HCT116 (cell line): ENCODE measurements around the gene CRIP1. TPM values are rescaled to one million over a fixed set of nuclear protein-coding genes. Genes with fewer than 3 reads are reported as not detected.

Experiments
- ATAC-seq: fragments of 200-7000 bp; cut with Tn5 transposase; 2 replicates; pipeline ENCODE4 v1.9.1; 2020; ENCODE audit warnings: mild to moderate bottlenecking, moderate library complexity
- BruUV-seq: library from RNA; stranded (reverse); fragments of 400-500 nt; replicated peaks from 2 replicates; lab custom pipeline; 2021; lab: Mats Ljungman, UMichigan
- CTCF ChIA-PET: fragments of 300-600 bp; sonication (Branson Sonifier 250); formaldehyde crosslinking; loops from one replicate; lab custom pipeline; 2021; ENCODE audit warnings: antibody characterized with exemption; lab: Charles Lee
- POLR2A ChIA-PET: fragments of 300-600, 350-600 bp; sonication (Branson Sonifier 250); formaldehyde crosslinking; loops from one replicate; lab custom pipeline; 2021; ENCODE audit warnings: antibody characterized with exemption; lab: Charles Lee
- RAD21 ChIA-PET, 2 experiments: fragments of 300-600 bp; sonication (Branson Sonifier 250); formaldehyde crosslinking; loops; one replicate each; lab custom pipeline; 2023; ENCODE audit warnings: low total read pairs in 2 of 2; ENCODE audit not compliant: uncharacterized antibody in 2 of 2, unreplicated experiment in 2 of 2, low non-redundant PET in 1 of 2; lab: Charles Lee
- DNase-seq: peaks from one replicate; pipeline ENCODE4 v3.0.0-alpha.2; 2010; ENCODE audit warnings: low read depth, low spot score
- H2AFZ ChIP-seq: fragments of 200-600 bp; shearing (Covaris generic), sonication (generic); 2 replicates; pipeline ENCODE4 v1.6.1; 2017; ENCODE audit warnings: low read depth, mixed run types, mixed read lengths, antibody characterized with exemption, low read length; ENCODE audit not compliant: poor library complexity, severe bottlenecking
- H3K27ac ChIP-seq: 2 replicates; pipeline ENCODE4 v1.5.1; 2012; ENCODE audit warnings: low read depth, low read length
- H3K27me3 ChIP-seq: fragments of 200-600 bp; sonication (generic); 2 replicates; pipeline ENCODE4 v1.6.1; 2016; ENCODE audit warnings: mixed run types, low read length, mixed read lengths; ENCODE audit not compliant: insufficient read depth
- H3K36me3 ChIP-seq, 2 experiments: fragments of 200-500 bp in 1 of 2; fragments of 200-600 bp in 1 of 2; sonication (Bioruptor generic) in 1 of 2; sonication (generic) in 1 of 2; 2 replicates each; pipeline versions ENCODE4 v1.5.1 to v1.6.1; 2014 to 2016; ENCODE audit warnings: low read length in 2 of 2, inconsistent platforms in 1 of 2, mixed read lengths in 1 of 2, mixed run types in 1 of 2; ENCODE audit not compliant: insufficient read depth in 2 of 2, control insufficient read depth in 1 of 2
- H3K4me1 ChIP-seq, 2 experiments: fragments of 200-600 bp in 1 of 2; sonication (generic) in 1 of 2; 2 replicates each; pipeline versions ENCODE4 v1.5.1 to v1.6.1; 2012 to 2017; ENCODE audit warnings: low read length in 2 of 2, inconsistent platforms in 1 of 2, mild to moderate bottlenecking in 1 of 2, mixed read lengths in 1 of 2, mixed run types in 1 of 2, moderate library complexity in 1 of 2; ENCODE audit not compliant: insufficient read depth in 2 of 2, control insufficient read depth in 1 of 2
- H3K4me2 ChIP-seq: fragments of 200-600 bp; sonication (generic); 2 replicates; pipeline ENCODE4 v1.6.1; 2017; ENCODE audit warnings: mixed run types, low read length, mixed read lengths
- H3K4me3 ChIP-seq, 2 experiments: fragments of 200-600 bp in 1 of 2; sonication (generic) in 1 of 2; replicated peaks in 1 of 2; 2 replicates each; pipeline ENCODE4 v1.5.1; 2011 to 2016; ENCODE audit warnings: low read length in 2 of 2, control low read depth in 1 of 2, low read depth in 1 of 2, mild to moderate bottlenecking in 1 of 2, mixed read lengths in 1 of 2, mixed run types in 1 of 2
- H3K79me2 ChIP-seq: fragments of 200-600 bp; sonication (generic); 2 replicates; pipeline ENCODE4 v1.6.1; 2017; ENCODE audit warnings: mild to moderate bottlenecking, mixed run types, low read length, moderate library complexity, mixed read lengths; ENCODE audit not compliant: insufficient read depth
- H3K9ac ChIP-seq: fragments of 200-600 bp; sonication (generic); 2 replicates; pipeline ENCODE4 v1.6.1; 2016; ENCODE audit warnings: low read length, mixed read lengths
- H3K9me2 ChIP-seq: fragments of 200-600 bp; sonication (generic), shearing (Covaris generic); 2 replicates; pipeline ENCODE4 v1.6.1; 2017; ENCODE audit warnings: mixed run types, mild to moderate bottlenecking, moderate library complexity; ENCODE audit not compliant: insufficient read depth
- H3K9me3 ChIP-seq, 2 experiments: fragments of 200-500 bp in 1 of 2; fragments of 200-600 bp in 1 of 2; sonication (Bioruptor generic) in 1 of 2; sonication (generic) in 1 of 2; 2 replicates each; pipeline ENCODE4 v1.6.1; 2014 to 2017; ENCODE audit warnings: low read length in 2 of 2, mixed read lengths in 2 of 2, inconsistent platforms in 1 of 2, low read depth in 1 of 2, mild to moderate bottlenecking in 1 of 2, mixed run types in 1 of 2, moderate library complexity in 1 of 2; ENCODE audit not compliant: control insufficient read depth in 1 of 2, insufficient read depth in 1 of 2
- H4K20me1 ChIP-seq: fragments of 200-600 bp; sonication (generic), shearing (Covaris generic); 2 replicates; pipeline ENCODE4 v1.6.1; 2017; ENCODE audit warnings: mixed run types, mild to moderate bottlenecking, moderate library complexity; ENCODE audit not compliant: insufficient read depth
- CBX3 ChIP-seq: IDR thresholded peaks from 2 replicates; pipeline ENCODE4 v1.6.1; 2012; ENCODE audit warnings: low read depth
- CEBPB ChIP-seq: IDR thresholded peaks from 2 replicates; pipeline ENCODE4 v1.6.1; 2012; ENCODE audit warnings: low read depth
- EGR1 ChIP-seq: IDR thresholded peaks from 2 replicates; pipeline ENCODE4 v1.6.1; 2012; ENCODE audit warnings: low read depth
- ELF1 ChIP-seq: IDR thresholded peaks from 2 replicates; pipeline ENCODE4 v1.6.1; 2012; ENCODE audit warnings: low read depth, borderline replicate concordance
- EZH2 ChIP-seq: fragments of 200-600 bp; sonication (generic); IDR thresholded peaks from 2 replicates; pipeline ENCODE4 v1.6.1; 2017; ENCODE audit warnings: antibody characterized with exemption, mixed run types
- EZH2phosphoT487 ChIP-seq: fragments of 200-600 bp; IDR thresholded peaks from 2 replicates; pipeline ENCODE4 v1.6.1; 2018; ENCODE audit warnings: antibody characterized with exemption, borderline replicate concordance
- FOSL1 ChIP-seq: IDR thresholded peaks from 2 replicates; pipeline ENCODE4 v1.6.1; 2012; ENCODE audit warnings: low read depth
- JUND ChIP-seq: IDR thresholded peaks from 2 replicates; pipeline ENCODE4 v1.6.1; 2012
- RAD21 ChIP-seq: IDR thresholded peaks from 2 replicates; pipeline ENCODE4 v1.6.1; 2012; ENCODE audit warnings: low read depth, mild to moderate bottlenecking
- SIN3A ChIP-seq: IDR thresholded peaks from 2 replicates; pipeline ENCODE4 v1.6.1; 2012; ENCODE audit warnings: low read depth
- SRF ChIP-seq: IDR thresholded peaks from 2 replicates; pipeline ENCODE4 v1.6.1; 2012; ENCODE audit warnings: low read depth
- TCF7L2 ChIP-seq: IDR thresholded peaks from 2 replicates; pipeline ENCODE4 v1.7.0; 2011; ENCODE audit warnings: borderline replicate concordance, inconsistent platforms; ENCODE audit not compliant: insufficient read depth, insufficient read length; ENCODE audit errors: extremely low read depth
- ZFX ChIP-seq: fragments of 450-650 bp; IDR thresholded peaks from 2 replicates; pipeline ENCODE4 v1.6.1; 2017
- ZNF274 ChIP-seq: fragments of 200-500 bp; sonication (Bioruptor generic); IDR thresholded peaks from 2 replicates; pipeline ENCODE4 v1.6.1; 2014; ENCODE audit warnings: mild to moderate bottlenecking, low read depth, low read length, inconsistent platforms
- intact Hi-C: fragments of 100-400 bp; cut with micrococcal nuclease; formaldehyde crosslinking; loops from 2 replicates; pipeline ENCODE4 v1.10.0; 2022
- total RNA-seq: library from RNA; stranded (reverse); gene quantifications from one replicate; pipeline ENCODE4 v1.2.1, GENCODE V29; 2021; ENCODE audit not compliant: unreplicated experiment
- TF ChIP-seq, protein P1 (sequence below): IDR thresholded peaks from 2 replicates; pipeline ENCODE4 v1.6.1; 2011; ENCODE audit warnings: mild to moderate bottlenecking, low read length, moderate library complexity; ENCODE audit not compliant: insufficient replicate concordance; ENCODE audit errors: extremely low read depth

CRIP1 gene
- total RNA-seq, 1 experiment from 2014 or later = 260 TPM

DNA sequence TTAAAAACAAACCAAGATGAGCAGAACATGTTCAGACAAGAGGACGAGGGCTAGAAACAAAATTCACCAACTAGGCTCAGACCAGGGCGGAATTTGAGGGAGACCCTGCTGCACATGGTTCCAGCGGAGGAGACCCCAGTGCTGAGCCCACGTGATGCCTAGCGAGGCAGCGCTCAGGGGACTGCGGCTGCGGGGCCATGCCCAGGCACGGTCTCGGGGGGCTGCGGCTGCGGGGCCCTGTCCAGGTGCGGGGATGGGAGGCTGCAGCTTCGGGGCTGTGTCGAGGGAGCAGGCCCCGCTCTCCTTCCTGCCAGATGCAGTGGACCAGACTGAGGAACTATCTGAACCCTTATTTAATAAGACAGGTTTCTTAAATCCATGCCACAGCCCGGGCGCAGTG lies 24.8 kb upstream of the CRIP1 start:
- H2AFZ ChIP-seq = no peak overlapping the region
- H3K4me1 ChIP-seq = peaks cover 13 to 20% of the 10 kb centered on the region in 2 experiments
- H3K27me3 ChIP-seq = no peaks in the 10 kb centered on the region
- H3K27ac ChIP-seq = no peak overlapping the region
- H4K20me1 ChIP-seq = no peaks in the 10 kb centered on the region
- no peaks in the 10 kb centered on the region for H3K9me2 ChIP-seq
- CTCF ChIA-PET = no interaction called here
- ATAC-seq = no peak
- H3K4me3 ChIP-seq = no peak overlapping the region
- no peaks in the 10 kb centered on the region for H3K9me3 ChIP-seq
- RAD21 ChIA-PET = no interaction called here
- intact Hi-C loops = no loop called here
- no peak overlapping the region for H3K9ac ChIP-seq
- no peak for TF ChIP-seq ZFX
- no peak for TF ChIP-seq ELF1
- no peak for TF ChIP-seq EZH2
- TF ChIP-seq EGR1 = no peak
- TF ChIP-seq, protein P1, sequence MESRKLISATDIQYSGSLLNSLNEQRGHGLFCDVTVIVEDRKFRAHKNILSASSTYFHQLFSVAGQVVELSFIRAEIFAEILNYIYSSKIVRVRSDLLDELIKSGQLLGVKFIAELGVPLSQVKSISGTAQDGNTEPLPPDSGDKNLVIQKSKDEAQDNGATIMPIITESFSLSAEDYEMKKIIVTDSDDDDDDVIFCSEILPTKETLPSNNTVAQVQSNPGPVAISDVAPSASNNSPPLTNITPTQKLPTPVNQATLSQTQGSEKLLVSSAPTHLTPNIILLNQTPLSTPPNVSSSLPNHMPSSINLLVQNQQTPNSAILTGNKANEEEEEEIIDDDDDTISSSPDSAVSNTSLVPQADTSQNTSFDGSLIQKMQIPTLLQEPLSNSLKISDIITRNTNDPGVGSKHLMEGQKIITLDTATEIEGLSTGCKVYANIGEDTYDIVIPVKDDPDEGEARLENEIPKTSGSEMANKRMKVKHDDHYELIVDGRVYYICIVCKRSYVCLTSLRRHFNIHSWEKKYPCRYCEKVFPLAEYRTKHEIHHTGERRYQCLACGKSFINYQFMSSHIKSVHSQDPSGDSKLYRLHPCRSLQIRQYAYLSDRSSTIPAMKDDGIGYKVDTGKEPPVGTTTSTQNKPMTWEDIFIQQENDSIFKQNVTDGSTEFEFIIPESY = no peak
- no peak for TF ChIP-seq TCF7L2
- no peak for TF ChIP-seq SIN3A
- no peak for TF ChIP-seq SRF
- no peak for TF ChIP-seq JUND
- TF ChIP-seq RAD21 = no peak
- TF ChIP-seq FOSL1 = no peak
- TF ChIP-seq CEBPB = no peak
- TF ChIP-seq ZNF274 = no peak
- TF ChIP-seq EZH2phosphoT487 = no peak
- no peak for TF ChIP-seq CBX3
- TF ChIP-seq, all 23 proteins: peak for 0
- no TSS peak for BruUV-seq
- no peaks in the 10 kb centered on the region for H3K79me2 ChIP-seq
- H3K36me3 ChIP-seq = peaks cover 12 to 19% of the 10 kb centered on the region in 2 experiments; a peak in 3 of 4 replicates
- DNase-seq = no peak
- POLR2A ChIA-PET = no interaction called here
- no peak overlapping the region for H3K4me2 ChIP-seq
